Adrenal gland (tissue), 12 donors: ENCODE data around the gene BCL2L13. TPM values are rescaled to one million over a fixed set of nuclear protein-coding genes. Genes with fewer than 3 reads are reported as not detected.

Experiments used
- DNase-seq, 7 donors: peaks; one replicate each; pipeline ENCODE4 v3.0.0-alpha.2; 2019 to 2020
- H3K27ac ChIP-seq, 5 donors: fragments of 200-600 bp; sonication (generic) in 4 of 5; 1 replicate in 3 of 5; 2 replicates in 2 of 5; pipeline versions ENCODE4 v1.5.1 to v1.8.0; 2016 to 2020; ENCODE audit warnings: mild to moderate bottlenecking in 1 of 5
- H3K27me3 ChIP-seq: fragments of 200-600 bp; 2 replicates; pipeline ENCODE4 v1.8.0; 2021
- H3K36me3 ChIP-seq, 2 donors: fragments of 200-600 bp; replicated peaks in 1 of 2; 1 replicate in 1 of 2; 2 replicates in 1 of 2; pipeline versions ENCODE4 v1.5.1 to v1.8.0; 2018 to 2022
- H3K4me1 ChIP-seq, 2 donors: fragments of 200-600 bp; replicated peaks in 1 of 2; 1 replicate in 1 of 2; 2 replicates in 1 of 2; pipeline versions ENCODE4 v1.5.1 to v1.8.0; 2018 to 2021
- H3K4me3 ChIP-seq, 4 donors: fragments of 200-600 bp; sonication (generic) in 3 of 4; one replicate each; pipeline ENCODE4 v1.5.1; 2016 to 2018
- H3K9me3 ChIP-seq, 3 donors: fragments of 200-600 bp; sonication (generic) in 1 of 3; replicated peaks in 1 of 3; 1 replicate in 2 of 3; 2 replicates in 1 of 3; pipeline versions ENCODE4 v1.5.1 to v1.8.0; 2016 to 2021
- CTCF ChIP-seq, 6 experiments: fragments of 450-650 bp in 4 of 6; fragments of 200-600 bp in 2 of 6; sonication (generic) in 1 of 6; IDR thresholded peaks; 1 replicate in 5 of 6; 2 replicates in 1 of 6; pipeline versions ENCODE4 v1.5.1 to v1.8.0; 2016 to 2021; ENCODE audit warnings: antibody characterized with exemption in 6 of 6, mild to moderate bottlenecking in 2 of 6, moderate library complexity in 1 of 6
- POLR2A ChIP-seq, 2 donors: fragments of 450-650 bp; IDR thresholded peaks; one replicate each; pipeline ENCODE4 v1.6.1; 2017; ENCODE audit warnings: antibody characterized with exemption in 2 of 2, mild to moderate bottlenecking in 2 of 2, moderate library complexity in 1 of 2
- WGBS, 4 donors: extraction: QIAGEN DNeasy Blood & Tissue Kit in 2 of 4; methylation state at CpG; one replicate each; pipeline versions ENCODE4 v1.1.5 to v1.1.7; 2013 to 2017; 5-methylcytosine and 5-hydroxymethylcytosine counted together
- intact Hi-C, 2 donors: fragments of 100-400 bp; cut with DNase I; formaldehyde crosslinking; loops; one replicate each; pipeline versions ENCODE4 v1.14.1 to v1.15.0; 2022 to 2023
- polyA plus RNA-seq, 3 donors: library from polyadenylated mRNA; stranded (reverse); fragments of 200-250 nt in 2 of 3; fragments of 350-450 nt in 1 of 3; fragmentation: Illumina TruSeq in 1 of 3; extraction: RNeasy Lipid Tissue Mini Kit (QIAGEN cat#74804) in 1 of 3; gene quantifications; one replicate each; pipeline ENCODE4 v1.2.3, GENCODE V29; 2013 to 2014
- total RNA-seq, 9 donors: library from RNA; depleted of rRNA in 4 of 9; stranded (reverse); fragments of >200 nt in 4 of 9; fragments of 120-200 nt in 1 of 9; fragmentation: NEBNext Ultra II Directional in 1 of 9; extraction: Animal tissue kit (Norgen Biotek cat#: 25700) in 1 of 9; gene quantifications; one replicate each; pipeline versions ENCODE4 v1.1.0 to v1.2.4, GENCODE V29; 2013 to 2023
- donor health status: healthy with polysubstance abuse.
- donor health status: Bipolar disorder and iron deficiency.
- donor health status: DM: yes; HTN: yes; CAD: no.
- donor health status: DM: no; HTN: no; CAD: no.
- donor health status: DM: no; HTN: no; CAD: no.
- donor health status: DM: yes; HTN: yes; CAD: no.

Gene BCL2L13
- total and polyA plus RNA-seq, 12 donors: 30.9 to 142 (median 94.3) TPM

- 66 to 76% (median 71%) methylated on average over 5 of the region's 5 CpGs for WGBS, 4 donors
- no peak for TF ChIP-seq CTCF (IDR thresholded peaks at IDR 0.05)
- no peak for TF ChIP-seq POLR2A (IDR thresholded peaks at IDR 0.05)
- peak overlapping the region in 1 of 5 donors; percentile 12 for H3K27ac ChIP-seq
Measured at GRCh38 chr22:17710023-17710422, 71.5 kb downstream of the BCL2L13 start.

GRCh38 chr22:17712441-17712840, 73.9 kb downstream of the BCL2L13 start:
- DNase-seq: no peak
- intact Hi-C loops: no loop called here
- H3K4me1 ChIP-seq: peaks cover 7 to 33% of the 10 kb centered on the region in 2 donors

More at GRCh38 chr22:17710023-17710422, 71.5 kb downstream of the BCL2L13 start:
- H3K9me3 ChIP-seq: no peaks in the 10 kb centered on the region
- H3K27me3 ChIP-seq: no peaks in the 10 kb centered on the region
- intact Hi-C loops: no loop called here
- H3K4me3 ChIP-seq: no peak overlapping the region
- no peaks in the 10 kb centered on the region for H3K36me3 ChIP-seq
- no peak for DNase-seq
- H3K4me1 ChIP-seq: peaks cover 4 to 41% of the 10 kb centered on the region in 2 donors

GRCh38 chr22:17716529-17716928, 78.0 kb downstream of the BCL2L13 start:
- intact Hi-C loops: no loop called here
- Histone ChIP-seq H3K4me3 (no peak overlapping the region), H3K27me3 (no peaks in the 10 kb centered on the region), H3K4me1 (peaks cover 7 to 10% of the 10 kb centered on the region in 2 donors), H3K36me3 (no peaks in the 10 kb centered on the region), H3K27ac (no peak overlapping the region), H3K9me3 (no peaks in the 10 kb centered on the region)
- no peak for DNase-seq
- 69 to 87% (median 80%) methylated on average over 3 of the region's 3 CpGs for WGBS, 4 donors
- no peak for TF ChIP-seq POLR2A (IDR thresholded peaks at IDR 0.05)
- TF ChIP-seq CTCF (IDR thresholded peaks at IDR 0.05): no peak

More at GRCh38 chr22:17712441-17712840, 73.9 kb downstream of the BCL2L13 start:
- TF ChIP-seq CTCF (IDR thresholded peaks at IDR 0.05) (no peak), POLR2A (IDR thresholded peaks at IDR 0.05) (no peak)
- 52 to 65% (median 59%) methylated on average over 2 of the region's 2 CpGs for WGBS, 4 donors
- H3K36me3 ChIP-seq: no peaks in the 10 kb centered on the region
- no peaks in the 10 kb centered on the region for H3K9me3 ChIP-seq
- peak overlapping the region in 1 of 5 donors; percentile 1 for H3K27ac ChIP-seq
- H3K27me3 ChIP-seq: no peaks in the 10 kb centered on the region
- H3K4me3 ChIP-seq: no peak overlapping the region

DNA sequence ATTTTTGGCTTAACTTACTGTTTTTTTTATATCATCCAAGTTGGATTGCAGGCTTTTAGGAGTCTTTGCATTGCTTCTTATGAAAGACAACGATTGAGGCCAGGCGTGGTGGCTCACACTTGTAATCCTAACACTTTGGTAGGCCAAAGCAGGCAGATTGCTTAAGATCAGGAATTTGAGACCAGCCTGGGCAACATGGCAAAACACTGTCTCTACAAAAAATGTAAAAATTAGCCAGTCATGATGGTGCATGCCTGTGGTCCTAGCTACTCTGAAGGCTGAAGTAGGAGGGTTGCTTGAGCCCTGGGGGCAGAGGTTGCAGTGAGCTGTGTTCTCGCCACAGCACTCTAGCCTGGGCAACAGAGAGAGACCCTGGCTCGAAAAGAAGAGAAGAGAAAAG, 79.2 kb downstream of the BCL2L13 start:
- Histone ChIP-seq H3K27me3 (no peaks in the 10 kb centered on the region), H3K9me3 (no peaks in the 10 kb centered on the region), H3K27ac (no peak overlapping the region), H3K4me1 (peaks cover 5 to 7% of the 10 kb centered on the region in 2 donors), H3K4me3 (no peak overlapping the region), H3K36me3 (no peaks in the 10 kb centered on the region)
- DNase-seq: peak in 1 of 7 donors; percentile 12
- intact Hi-C loops: no loop called here
- WGBS, 4 donors: 89 to 91% (median 90%) methylated on average over 4 of the region's 4 CpGs
- TF ChIP-seq CTCF (IDR thresholded peaks at IDR 0.05) (no peak), POLR2A (IDR thresholded peaks at IDR 0.05) (no peak)
